ENCODE data around the gene CIITA.
"Not testable (repeated sequence)": the region's sequence is repeated elsewhere in the genome, so short reads cannot be mapped to it uniquely, and the experiment has no call there.

CIITA gene

DNA sequence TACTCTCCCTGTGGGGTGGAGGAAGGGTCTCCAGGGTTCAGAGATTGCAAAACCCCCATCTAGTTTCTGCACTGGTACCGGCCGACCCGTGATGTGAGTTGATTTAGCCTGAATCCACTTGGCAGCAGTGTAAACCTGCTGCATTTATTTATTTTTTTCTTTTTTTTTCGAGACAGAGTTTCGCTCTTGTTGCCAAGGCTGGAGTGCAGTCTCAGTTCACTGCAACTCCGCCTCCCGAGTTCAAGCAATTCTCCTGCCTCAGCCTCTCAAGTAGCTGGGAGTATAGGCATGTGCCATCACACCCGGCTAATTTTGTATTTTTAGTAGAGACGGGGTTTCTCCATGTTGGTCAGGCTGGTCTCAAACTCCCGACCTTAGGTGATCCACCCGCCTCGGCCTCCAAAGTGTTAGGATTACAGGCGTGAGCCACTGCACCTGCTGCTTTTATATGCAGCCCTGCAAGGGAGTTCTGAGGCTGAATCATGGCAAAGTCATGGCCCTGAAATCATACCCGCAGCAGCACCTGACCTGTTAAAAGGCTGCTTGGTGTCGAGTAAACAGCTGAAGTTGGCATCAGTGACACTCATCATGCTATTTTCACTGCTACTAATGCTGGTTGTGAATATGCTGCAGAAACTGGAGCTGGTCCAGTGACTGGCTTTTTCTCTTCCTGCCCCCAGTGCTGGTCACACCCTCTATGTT lies 43.9 kb downstream of the CIITA start:
- no peak for DNase-seq

- DNase-seq: no peak
Measured at GRCh38 chr16:10921536-10922327, 44.7 kb downstream of the CIITA start.

DNA sequence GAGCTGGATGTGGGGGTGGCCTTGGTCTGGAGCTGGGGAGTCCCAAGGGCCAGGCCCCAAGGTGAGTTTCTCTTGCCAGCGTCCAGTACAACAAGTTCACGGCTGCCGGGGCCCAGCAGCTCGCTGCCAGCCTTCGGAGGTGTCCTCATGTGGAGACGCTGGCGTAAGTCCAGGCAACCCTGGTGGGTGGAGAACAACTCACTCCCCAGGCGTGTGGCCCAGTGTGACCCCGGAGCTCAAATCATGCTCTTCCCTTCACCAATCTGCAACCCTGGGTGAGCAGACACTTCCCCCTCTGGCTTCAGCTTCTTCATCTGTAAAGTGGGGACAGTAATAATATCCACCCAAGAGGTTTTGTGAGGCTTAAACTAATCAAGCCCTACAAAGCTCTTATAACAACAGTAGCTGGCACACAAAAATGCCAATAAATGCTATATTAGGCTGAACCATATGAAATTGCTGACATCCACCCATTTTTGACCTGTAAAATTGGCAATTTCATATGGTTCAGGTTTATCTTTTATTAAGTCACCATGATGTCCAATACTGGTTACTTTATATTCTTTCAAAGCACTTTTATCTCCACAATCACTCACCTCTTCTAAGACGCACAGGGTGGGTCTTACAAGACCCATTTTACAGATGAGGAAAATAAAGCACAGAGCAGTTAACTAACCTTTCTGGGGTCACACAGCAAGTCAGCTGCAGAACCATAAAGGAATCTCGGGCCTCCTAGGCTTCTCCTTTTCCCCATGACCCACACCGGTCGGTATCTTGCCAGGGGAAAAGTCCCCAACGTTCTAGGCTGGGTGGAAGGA lies 45.5 kb downstream of the CIITA start:
- no peak for DNase-seq

GRCh38 chr16:10923146-10923649 lies 46.2 kb downstream of the CIITA start:
- DNase-seq: no peak

DNA sequence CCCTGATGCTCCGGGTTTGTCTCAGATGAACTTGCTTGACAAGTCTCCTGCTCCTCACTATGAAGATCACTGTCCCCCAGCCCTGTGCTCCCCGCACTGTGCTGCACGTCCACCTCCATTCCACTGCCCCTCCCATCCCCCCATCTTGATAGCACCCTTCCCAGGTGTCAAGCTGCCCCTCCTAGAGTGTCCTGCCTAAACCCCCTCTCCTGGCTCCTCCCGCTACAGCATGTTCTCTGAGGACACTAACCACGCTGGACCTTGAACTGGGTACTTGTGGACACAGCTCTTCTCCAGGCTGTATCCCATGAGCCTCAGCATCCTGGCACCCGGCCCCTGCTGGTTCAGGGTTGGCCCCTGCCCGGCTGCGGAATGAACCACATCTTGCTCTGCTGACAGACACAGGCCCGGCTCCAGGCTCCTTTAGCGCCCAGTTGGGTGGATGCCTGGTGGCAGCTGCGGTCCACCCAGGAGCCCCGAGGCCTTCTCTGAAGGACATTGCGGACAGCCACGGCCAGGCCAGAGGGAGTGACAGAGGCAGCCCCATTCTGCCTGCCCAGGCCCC lies 46.7 kb downstream of the CIITA start:
- DNase-seq: no peak

GRCh38 chr16:10925285-10925684 lies 48.3 kb downstream of the CIITA start:
- DNase-seq: not testable (repeated sequence)

GRCh38 chr16:10926094-10926493 lies 49.1 kb downstream of the CIITA start:
- DNase-seq: no peak

- DNase-seq: no peak
Measured at GRCh38 chr16:10926867-10927266, 49.9 kb downstream of the CIITA start.

- no peak for DNase-seq
Measured at GRCh38 chr16:10927497-10928112, 50.6 kb downstream of the CIITA start.

GRCh38 chr16:10929097-10929496 lies 52.1 kb downstream of the CIITA start:
- not testable (repeated sequence) for DNase-seq

DNA sequence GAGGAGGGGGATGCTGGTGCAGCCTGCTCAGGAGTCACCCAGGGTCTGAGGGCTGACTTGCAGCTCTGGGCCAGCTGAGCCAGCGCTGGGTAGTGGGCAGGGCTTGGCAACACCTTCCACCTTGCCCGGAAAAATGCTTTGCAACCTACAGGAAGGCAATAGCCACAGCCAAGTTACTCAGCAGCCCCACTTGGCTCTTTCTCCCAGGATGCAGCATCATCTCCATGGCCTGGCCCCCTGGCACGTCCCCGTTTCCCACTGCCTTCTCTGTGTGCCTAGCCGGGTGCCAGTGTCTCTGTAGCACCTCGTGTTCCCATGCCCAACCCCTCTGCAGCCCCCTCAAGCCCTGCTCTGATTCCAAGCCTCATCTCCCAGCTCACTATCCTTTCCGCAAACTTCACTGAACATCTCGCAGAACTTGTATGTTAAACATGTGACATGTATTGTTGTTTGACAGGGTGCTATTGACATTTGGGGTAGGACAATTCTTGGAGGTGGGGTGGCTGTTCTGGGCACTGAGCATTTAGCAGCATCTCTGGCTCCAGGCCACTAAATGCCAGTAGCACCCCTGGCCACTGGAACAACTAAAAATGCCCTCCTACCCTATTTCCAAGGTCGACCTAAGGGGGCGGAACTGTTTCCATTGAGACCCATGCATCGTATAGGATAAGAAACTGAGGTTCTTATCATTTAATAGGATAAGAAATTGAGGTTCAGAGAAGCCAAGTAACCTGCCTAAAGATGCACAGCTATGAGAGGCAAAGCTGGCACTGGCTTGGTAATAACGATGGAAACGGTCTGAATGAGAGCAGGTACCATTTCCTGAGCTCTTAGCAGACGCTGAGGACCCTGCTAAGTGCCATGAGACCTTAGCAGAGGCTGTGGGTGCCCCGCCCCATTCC lies 53.1 kb downstream of the CIITA start:
- DNase-seq: no peak

- DNase-seq: no peak
Measured at GRCh38 chr16:10930755-10931093, 53.7 kb downstream of the CIITA start.

- no peak for DNase-seq
Measured at GRCh38 chr16:10931134-10931533, 54.1 kb downstream of the CIITA start.

- DNase-seq: no peak
Measured at GRCh38 chr16:10931977-10932632, 55.1 kb downstream of the CIITA start.

DNA sequence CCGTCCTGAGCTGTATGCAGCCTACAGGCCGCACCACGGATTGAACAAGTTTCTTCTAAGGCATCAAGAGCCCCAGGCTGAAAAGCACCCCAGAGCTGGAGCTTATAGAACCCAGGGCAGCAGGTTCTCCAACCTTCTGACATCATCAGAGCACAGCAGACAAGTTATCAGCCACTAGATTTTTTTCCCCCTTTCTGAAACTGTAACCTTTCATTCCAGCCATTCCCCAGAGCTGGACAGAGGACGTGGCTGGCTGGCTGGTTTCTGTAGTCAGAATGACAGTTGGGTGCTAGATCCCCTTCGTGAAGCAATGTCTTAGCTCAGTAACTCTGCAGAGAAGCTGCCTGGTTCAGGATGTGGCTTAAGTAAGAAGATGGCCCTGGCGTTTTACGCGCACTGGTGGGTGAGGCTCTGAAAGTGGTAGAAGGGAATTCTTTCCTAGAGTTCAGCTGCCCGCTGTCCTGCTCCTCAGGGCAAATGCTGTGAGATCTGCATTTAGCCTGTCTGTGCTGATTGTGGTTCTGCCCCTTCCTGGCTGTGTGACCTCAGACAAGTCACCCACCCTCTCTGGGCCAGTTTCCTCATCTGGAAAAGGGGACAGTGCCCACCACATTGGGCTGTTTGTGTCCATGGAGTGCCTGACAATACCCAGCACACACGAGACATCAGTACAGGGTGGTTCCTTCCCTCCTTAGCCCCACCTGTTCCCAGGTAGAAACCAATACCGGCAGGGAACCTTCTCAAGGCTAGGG lies 56.1 kb downstream of the CIITA start:
- no peak for DNase-seq

DNA sequence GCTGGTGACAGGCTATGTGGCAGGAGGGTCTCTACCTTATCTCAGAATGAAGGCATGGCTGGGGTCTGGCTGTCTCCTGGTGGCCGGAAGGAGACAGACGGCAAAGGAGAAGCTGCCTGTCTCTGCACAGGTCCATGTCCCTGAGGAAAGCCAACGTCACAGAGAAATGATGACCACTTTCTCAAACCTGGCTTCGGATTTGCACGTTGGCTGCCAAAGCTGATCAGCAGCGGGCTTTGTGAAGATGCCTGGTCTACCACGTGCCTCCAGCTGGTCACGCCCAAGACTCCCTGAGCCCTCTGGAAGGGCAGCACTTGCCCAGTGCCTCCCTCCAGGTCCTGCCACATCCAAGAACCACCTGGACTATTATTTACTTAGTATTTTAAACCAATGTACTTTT lies 56.9 kb downstream of the CIITA start:
- DNase-seq: no peak

DNA sequence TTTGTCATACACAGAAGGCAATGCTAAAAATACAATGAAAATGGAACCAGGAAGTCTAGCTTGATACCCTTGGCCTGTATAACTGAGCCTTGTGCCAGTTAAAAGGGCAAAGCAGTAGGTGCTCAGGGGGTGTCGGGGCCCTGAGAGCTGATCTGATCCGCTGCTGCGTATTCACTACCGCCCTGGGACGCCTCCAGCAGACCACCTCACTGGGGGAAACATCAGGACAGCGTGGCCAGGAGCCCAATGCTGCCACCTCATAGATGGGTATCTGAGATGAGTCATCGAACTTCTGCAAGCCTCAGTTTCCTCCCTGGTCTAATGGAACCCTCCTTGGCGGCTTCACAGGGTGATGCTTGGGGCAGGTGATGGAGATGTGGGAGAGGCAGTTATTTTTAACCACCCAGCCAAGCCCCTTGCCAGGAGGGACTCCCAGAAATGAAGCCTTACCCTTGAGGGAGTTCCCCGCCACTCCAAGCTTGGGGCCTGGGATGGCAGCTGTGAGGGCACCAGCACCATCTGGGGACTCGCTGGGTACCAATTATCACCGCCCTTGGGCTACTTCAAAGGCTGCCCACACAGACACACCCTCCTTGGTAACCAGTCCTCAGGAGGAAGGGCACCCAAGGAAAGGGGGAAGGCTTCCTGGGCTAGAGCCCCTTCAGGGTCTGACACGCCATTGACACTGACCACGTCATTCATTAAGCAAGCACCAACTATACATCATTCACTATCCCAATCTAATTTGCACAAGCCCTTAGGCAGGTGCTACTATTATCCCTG lies 57.5 kb downstream of the CIITA start:
- DNase-seq: no peak

- DNase-seq: no peak
Measured at GRCh38 chr16:10935226-10935915, 58.4 kb downstream of the CIITA start.
